ENCODE measurements around the gene NR1H2.

DNA sequence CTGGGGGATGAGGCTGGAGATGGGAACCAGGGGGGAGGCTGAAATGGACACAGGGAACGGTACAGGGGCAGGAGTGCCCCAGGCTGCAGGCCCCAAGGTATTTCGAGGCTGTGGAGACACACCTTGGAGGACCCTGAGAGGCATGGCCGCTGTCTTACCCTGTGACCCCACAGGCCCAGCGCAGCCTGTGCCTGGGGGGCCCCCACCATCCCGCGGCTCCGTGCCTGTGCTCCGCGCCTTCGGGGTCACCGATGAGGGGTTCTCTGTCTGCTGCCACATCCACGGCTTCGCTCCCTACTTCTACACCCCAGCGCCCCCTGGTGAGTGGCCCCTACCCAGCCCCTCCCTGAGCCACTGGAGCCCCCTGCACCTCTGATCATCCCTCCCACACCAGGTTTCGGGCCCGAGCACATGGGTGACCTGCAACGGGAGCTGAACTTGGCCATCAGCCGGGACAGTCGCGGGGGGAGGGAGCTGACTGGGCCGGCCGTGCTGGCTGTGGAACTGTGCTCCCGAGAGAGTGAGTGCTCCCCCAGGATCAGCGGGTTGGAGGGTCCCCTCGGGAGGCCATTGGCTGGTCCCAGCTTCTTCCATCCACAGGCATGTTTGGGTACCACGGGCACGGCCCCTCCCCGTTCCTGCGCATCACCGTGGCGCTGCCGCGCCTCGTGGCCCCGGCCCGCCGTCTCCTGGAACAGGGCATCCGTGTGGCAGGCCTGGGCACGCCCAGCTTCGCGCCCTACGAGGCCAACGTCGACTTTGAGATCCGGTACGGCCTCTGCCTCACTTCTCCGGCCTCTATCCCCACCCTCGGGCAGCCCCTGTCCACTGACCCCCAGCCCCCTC, 25.6 kb downstream of the NR1H2 start:
- TF ChIP-seq, protein P1, sequence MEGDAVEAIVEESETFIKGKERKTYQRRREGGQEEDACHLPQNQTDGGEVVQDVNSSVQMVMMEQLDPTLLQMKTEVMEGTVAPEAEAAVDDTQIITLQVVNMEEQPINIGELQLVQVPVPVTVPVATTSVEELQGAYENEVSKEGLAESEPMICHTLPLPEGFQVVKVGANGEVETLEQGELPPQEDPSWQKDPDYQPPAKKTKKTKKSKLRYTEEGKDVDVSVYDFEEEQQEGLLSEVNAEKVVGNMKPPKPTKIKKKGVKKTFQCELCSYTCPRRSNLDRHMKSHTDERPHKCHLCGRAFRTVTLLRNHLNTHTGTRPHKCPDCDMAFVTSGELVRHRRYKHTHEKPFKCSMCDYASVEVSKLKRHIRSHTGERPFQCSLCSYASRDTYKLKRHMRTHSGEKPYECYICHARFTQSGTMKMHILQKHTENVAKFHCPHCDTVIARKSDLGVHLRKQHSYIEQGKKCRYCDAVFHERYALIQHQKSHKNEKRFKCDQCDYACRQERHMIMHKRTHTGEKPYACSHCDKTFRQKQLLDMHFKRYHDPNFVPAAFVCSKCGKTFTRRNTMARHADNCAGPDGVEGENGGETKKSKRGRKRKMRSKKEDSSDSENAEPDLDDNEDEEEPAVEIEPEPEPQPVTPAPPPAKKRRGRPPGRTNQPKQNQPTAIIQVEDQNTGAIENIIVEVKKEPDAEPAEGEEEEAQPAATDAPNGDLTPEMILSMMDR (IDR thresholded peaks at IDR 0.05): no peak
- TF ChIP-seq POLR2A (IDR thresholded peaks at IDR 0.05): no peak
